GM18517 (cell line): Measurements from ENCODE around the gene TCF3.

Experiments
- ATAC-seq: cut with Tn5 transposase; IDR thresholded peaks from one replicate; pipeline ENCODE4 v1.9.1; 2021; ENCODE audit warnings: mild to moderate bottlenecking, moderate library complexity; ENCODE audit not compliant: unreplicated experiment

The TCF3 gene

GRCh38 chr19:1590641-1591397 lies 61.6 kb downstream of the TCF3 start:
- no peak for ATAC-seq

DNA sequence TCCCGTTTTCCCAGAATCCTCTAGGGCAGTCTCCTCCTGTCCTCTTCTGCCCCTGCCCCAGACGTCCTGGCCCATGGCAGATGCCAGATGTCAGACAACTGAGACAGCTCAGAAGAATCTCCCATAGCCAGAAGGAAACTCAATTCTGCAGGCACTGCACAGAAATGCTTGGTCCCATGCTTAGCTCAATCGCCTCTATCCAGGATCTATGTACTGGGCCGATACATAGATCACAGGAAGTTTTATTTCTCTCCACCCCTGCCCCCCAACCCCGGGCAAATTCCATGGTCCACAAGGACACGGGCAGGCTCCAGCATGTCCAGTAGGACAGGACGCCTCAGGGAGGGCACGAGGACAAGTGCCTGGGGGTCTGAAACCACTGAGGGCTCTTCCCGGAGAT lies 64.5 kb downstream of the TCF3 start:
- no peak for ATAC-seq

DNA sequence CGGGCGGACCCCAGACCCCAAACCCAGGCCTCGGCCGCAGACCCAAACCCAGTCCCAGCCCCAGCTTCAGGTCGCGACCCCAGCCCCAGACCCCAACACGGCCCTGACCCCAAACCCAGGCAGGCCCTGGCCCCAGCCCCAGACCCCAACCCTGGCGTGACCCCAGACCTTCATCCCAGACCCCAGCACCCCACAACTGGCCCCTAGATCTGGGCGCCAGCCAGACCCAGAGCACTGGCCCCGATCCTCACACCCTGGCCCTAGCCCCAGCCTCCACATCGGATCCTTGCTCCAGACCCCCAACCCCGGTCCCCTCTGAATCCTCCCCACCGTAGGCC lies 67.2 kb downstream of the TCF3 start:
- no peak for ATAC-seq

DNA sequence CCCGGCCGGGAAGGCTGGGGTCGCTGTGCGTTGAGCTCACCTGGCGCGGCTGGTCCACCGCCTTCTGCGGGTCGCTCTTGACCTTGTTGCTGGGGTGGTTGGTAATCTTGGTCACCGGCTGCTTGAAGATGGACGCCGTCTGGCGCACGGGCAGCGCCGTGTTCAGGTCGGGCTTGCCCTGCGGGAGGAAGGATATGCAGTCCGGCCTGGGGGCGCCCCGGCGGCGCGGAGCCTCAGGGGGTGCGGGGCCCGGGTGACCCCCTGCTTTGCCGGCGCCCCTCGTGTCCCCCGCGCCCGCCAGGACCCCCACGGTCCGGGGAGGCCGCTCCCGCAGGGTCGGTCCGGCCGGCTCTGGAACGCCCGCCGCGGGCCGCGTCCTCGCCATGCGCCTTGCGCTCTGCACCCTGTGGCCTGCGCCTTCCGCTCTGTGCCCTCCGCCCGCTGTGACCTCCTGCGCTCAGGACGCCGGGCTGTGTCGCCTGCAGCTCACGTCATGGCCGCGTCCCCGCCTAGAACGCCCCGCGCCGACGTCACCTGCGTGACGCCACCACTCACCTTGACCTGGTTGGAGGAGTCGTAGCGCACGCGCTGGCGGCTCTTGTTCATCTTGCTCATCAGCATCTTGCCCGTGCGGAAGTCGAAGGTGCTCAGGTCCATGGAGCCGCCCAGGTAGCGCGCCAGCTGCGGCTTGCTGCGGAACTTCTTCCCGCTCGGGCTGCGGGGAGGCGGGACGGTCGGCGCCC lies 67.7 kb downstream of the TCF3 start:
- no peak for ATAC-seq

- ATAC-seq: no peak
These were observed 70.2 kb downstream of the TCF3 start for GRCh38 chr19:1582201-1582600.

GRCh38 chr19:1580957-1581356 lies 71.5 kb downstream of the TCF3 start:
- ATAC-seq: no peak

- no peak for ATAC-seq
These were observed 72.0 kb downstream of the TCF3 start for GRCh38 chr19:1580382-1580781.

DNA sequence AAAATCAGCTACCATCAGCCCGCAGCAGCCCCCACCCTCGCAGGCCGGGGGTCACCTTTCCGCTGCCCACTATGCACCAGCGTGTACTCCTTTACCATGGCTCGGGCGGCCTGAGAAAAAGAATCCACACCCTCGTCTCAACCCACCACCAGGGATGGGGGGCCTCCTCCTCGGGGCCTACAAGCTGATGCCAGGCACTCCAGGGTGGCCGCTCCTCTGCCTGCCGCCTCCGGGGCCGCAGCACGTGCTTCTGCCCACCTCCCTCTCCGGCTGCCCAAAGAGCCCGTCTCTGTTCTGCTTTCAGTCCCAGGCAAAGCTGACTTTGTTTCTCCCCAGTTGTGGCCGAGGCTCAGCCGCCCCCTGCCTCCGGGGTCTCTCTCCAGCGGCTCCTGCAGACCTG lies 73.2 kb downstream of the TCF3 start:
- no peak for ATAC-seq

DNA sequence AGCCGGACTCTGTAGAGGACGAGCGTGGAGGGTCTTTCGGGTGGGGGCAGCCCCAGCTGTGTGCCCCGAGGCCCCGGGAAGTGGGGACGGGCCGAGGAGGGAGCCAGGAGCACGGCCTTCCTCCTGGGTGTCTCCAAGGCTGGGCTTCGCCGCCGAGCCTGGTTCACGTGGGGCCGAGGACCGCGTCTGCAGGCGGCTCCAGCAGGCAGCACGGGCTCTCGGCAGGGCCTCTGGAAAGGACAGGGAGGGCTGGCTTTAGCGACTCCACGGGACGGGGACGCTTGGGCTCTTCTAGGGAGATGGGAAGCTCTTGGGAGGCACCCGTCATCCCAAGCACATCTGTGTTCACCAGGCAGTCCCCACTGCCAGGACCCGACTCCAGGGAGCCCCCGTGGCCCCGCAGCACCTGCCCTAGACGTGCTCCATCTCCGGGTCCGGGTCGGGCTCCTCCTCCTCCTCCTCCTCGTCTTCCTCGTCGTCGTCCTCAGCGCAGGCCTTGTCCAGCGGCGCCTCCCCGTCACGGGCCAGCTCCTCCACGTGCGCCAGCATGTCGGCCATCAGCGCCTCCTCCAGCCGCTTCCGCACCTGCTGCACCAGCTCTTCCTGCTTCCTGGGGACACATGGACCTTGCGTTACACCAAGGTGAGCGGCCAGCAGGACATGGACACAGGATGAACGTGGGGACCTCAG lies 74.3 kb downstream of the TCF3 start:
- no peak for ATAC-seq

DNA sequence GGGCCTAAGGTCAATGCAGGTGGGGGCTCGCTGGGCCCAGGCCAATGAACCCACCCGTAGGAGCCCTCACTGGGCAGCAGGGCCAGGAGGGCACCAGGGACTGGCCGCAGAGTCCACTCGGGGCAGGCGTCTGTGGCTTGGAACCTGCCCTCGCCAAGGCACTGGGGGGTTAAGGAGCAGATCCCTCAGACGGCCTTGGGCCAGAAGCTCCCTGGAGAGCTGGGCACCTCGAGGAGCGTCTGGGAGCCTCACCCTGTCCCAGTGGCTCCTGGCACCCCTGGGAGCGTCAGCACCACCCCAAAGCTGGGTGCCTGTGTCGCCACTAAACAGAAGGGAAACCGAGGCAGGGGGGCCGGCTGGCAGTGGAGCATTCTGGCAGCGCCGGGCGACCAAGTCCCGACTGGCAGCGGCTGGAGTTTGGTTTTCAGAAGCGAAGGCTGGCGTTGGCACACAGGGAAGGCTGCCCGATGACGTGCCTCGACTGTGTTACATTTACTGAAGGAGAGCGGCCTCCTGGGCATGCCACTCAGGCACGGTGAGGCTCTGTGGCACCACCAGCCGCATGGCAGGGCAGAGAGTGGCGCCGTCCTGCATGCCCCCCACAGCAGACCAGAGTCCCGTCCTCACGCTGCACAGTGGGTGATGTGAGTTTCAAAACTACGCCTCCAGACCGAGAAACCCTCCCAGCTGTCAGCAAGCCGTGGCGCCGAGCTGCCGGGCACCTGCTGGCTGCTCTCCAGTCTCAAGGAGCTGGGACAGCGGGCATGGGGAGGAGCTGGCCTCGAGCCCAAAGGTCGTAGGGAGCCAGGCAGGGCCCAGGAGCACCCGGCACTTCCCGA lies 75.1 kb downstream of the TCF3 start:
- no peak for ATAC-seq

GRCh38 chr19:1576242-1577089 lies 75.9 kb downstream of the TCF3 start:
- no peak for ATAC-seq

DNA sequence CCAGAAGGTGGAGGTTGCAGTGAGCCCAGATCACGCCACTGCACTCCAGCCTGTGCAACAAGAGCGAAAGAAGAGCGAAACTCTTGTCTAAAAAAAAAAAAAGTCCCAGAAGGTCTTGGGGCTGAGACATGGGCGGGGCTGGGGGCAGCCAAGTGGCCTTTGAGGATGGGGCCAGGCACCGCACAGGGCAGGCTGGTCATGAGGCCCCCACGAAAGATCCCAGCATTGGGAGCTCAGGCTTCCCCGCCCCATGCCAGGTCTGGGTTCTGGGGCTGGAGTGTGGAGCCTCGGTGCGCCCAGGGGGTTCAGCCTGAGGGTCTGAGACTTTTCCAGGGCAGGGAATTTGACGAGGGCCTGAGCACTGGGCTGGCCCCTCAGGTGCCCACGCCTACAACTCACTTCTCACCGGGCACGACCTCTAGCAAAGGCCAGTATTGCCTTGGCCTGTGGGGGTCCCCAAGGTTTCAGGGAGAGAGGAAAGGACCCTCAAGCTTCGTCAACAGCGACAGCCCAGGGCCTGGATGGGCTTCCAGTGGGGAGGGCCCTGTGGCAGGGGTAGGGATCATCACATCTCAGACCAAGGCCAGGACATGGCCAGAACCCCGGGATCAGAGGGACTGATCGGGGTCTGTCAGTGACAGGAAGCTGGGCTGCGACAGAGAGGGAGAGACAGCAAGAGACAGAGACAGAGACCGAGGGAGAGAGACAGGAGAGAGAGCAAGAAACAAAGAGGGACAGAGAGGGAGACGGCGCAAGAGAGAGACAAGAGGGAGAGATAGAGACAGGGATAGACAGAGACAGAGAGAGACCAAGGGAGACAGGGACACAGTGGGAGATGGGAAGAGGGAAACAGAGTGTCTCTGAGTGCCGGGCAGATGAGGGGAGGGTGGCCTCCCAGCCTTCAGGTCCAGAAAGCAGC lies 76.8 kb downstream of the TCF3 start:
- ATAC-seq: no peak

- no peak for ATAC-seq
These were observed 77.9 kb downstream of the TCF3 start for GRCh38 chr19:1574354-1575136.

DNA sequence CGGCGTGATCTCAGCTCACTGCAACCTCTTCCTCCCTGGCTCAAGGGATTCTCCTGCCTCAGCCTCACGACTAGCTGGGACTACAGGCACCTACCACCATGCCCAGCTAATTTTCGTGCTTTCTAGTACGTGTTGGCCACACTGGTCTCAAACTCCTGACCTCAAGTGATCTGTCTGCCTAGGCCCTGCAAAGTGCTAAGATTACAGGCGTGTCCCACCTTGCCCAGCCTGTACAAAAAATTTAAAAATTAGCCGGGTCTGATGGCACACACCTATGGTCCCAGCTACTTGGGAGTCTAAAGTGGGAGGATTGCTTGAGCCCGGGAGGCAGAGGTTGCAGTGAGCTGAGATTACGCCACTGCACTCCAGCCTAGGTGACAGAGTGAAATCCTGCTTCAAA lies 79.6 kb downstream of the TCF3 start:
- no peak for ATAC-seq

GRCh38 chr19:1571358-1571757 lies 81.1 kb downstream of the TCF3 start:
- ATAC-seq: no peak

GRCh38 chr19:1570836-1571235 lies 81.6 kb downstream of the TCF3 start:
- no peak for ATAC-seq

DNA sequence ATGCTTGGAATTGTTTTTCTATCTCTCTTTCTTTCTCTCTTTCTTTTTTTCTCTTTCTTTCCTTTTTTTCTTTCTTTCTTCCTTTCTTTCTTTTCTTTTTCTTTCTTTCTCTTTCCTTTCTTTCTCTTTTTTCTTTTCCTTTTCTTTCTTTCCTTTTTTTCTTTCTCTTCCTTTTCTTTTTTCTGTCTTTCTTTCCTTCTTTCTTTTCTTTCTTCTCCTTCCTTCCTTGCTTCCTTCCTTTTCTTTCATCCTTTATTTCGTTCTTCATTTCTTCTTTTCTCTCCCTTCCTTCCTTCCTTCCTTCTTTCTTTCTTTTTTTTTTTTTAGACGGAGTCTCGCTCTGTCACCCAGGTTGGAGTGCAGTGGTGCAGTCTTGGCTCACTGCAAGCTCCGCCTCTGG lies 82.4 kb downstream of the TCF3 start:
- no peak for ATAC-seq

DNA sequence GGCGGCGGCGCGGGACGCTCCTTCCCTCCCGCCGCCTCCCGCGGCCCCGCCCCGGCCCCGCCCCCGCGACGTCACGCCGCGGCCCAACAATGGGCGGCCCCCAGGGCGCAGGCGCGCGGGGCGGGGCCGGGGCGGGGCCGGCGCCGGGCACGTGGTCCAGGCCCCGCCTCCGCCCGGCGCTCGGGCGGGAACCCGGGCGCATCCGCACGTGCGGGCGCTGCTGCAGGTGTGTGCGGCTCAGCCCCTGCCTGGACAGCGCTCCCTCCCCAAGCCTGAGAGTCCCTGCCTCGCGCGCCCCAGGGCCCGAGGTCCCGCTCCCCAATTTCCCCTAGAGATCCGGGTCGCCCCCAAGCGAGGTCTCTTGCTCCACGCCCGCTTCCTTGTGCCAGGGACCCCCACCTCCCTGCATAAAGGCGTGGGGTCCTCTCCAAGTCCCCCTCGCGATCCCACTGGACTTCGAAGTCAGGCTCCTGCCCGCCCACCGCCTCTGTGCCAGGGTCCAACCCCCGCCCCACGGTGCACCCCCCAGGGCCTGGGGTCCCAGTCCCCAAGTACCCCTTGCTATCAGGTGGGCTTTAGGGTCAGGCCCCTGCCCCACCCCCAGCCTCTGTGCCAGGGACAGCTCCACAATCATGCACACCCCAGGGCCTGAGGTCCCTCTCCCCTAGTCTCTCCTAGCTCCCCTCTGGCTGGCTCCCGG lies 83.9 kb downstream of the TCF3 start, which contains the start of gene MEX3D:
Gene MEX3D, minus strand, starts transcription at position 6 of the 700 bp plus-strand sequence. CDS start 267 bp downstream, outside the sequence.
- no peak for ATAC-seq
